PFSK-1 (cell line): ENCODE results near the gene CRB1.

Experiments
- FOXP2 ChIP-seq: optimal IDR thresholded peaks from 2 replicates; pipeline ENCODE3; 2011; ENCODE audit warnings: borderline replicate concordance, control low read depth, inconsistent platforms; ENCODE audit not compliant: insufficient read depth; ENCODE audit errors: extremely low read length, extremely low read depth
- POLR2AphosphoS5 ChIP-seq: IDR thresholded peaks from 2 replicates; pipeline ENCODE4 v1.6.1; 2012; ENCODE audit warnings: low read depth, mild to moderate bottlenecking, control low read depth, low read length, moderate library complexity
- SIN3A ChIP-seq: IDR thresholded peaks from 2 replicates; pipeline ENCODE4 v1.6.1; 2012; ENCODE audit warnings: mild to moderate bottlenecking, low read length, moderate library complexity, borderline replicate concordance; ENCODE audit not compliant: insufficient read depth
- TAF1 ChIP-seq: IDR thresholded peaks from 2 replicates; pipeline ENCODE4 v1.6.1; 2012; ENCODE audit warnings: low read length, control low read depth, borderline replicate concordance; ENCODE audit not compliant: insufficient read depth
- TF ChIP-seq, protein P1 (sequence below), 2 experiments: IDR thresholded peaks; 2 replicates each; pipeline versions ENCODE4 v1.6.1 to v1.8.0; 2011 to 2012; ENCODE audit warnings: low read depth in 2 of 2, low read length in 2 of 2, control low read depth in 1 of 2, inconsistent platforms in 1 of 2, mild to moderate bottlenecking in 1 of 2, moderate library complexity in 1 of 2; ENCODE audit not compliant: insufficient read depth in 1 of 2

The CRB1 gene

DNA sequence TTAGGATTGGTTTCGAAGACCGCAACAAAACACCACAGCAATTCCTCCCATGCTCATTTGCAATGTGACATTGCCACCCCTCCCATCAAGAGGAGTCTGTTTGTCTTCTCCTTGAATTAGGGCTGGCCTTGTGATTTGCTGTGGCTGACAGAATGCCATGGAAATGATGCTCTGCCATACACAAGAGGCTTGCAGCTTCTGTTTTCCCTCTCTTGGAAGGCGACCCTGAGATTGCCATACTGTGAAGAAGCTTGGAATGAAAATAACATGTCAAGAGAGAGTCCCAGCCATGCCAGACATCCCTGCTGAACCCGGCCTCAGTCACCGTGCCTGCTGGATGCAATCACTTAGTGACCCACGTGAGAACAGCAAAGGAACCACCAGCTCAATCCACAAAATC is 212.4 kb downstream of the CRB1 start:
- TF ChIP-seq, protein P1, sequence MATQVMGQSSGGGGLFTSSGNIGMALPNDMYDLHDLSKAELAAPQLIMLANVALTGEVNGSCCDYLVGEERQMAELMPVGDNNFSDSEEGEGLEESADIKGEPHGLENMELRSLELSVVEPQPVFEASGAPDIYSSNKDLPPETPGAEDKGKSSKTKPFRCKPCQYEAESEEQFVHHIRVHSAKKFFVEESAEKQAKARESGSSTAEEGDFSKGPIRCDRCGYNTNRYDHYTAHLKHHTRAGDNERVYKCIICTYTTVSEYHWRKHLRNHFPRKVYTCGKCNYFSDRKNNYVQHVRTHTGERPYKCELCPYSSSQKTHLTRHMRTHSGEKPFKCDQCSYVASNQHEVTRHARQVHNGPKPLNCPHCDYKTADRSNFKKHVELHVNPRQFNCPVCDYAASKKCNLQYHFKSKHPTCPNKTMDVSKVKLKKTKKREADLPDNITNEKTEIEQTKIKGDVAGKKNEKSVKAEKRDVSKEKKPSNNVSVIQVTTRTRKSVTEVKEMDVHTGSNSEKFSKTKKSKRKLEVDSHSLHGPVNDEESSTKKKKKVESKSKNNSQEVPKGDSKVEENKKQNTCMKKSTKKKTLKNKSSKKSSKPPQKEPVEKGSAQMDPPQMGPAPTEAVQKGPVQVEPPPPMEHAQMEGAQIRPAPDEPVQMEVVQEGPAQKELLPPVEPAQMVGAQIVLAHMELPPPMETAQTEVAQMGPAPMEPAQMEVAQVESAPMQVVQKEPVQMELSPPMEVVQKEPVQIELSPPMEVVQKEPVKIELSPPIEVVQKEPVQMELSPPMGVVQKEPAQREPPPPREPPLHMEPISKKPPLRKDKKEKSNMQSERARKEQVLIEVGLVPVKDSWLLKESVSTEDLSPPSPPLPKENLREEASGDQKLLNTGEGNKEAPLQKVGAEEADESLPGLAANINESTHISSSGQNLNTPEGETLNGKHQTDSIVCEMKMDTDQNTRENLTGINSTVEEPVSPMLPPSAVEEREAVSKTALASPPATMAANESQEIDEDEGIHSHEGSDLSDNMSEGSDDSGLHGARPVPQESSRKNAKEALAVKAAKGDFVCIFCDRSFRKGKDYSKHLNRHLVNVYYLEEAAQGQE (IDR thresholded peaks at IDR 0.05; ENCODE audit: insufficient read depth in 1 of 2, low read depth in 2 of 2, low read length in 2 of 2) = no peak
- TF ChIP-seq TAF1 = no peak
- TF ChIP-seq SIN3A = no peak

DNA sequence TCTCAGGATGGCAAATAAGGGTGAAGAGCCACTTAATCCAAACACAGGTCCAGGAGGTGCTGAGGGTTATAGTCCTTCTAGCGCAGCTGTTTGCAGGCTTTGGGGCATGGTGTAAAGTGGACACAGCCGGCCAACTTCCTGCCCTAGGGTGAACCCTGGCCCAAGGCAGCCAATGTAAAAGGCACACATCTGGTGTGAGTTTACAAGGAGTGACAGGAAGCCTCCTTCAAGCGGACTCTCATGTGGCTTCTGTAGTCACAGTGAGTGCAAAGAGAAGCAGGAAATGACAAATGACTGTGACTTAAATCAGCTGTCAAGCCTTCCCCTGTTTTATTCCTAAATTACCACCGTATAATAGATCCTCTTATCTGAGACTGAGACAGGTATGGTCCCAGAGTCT is 213.0 kb downstream of the CRB1 start:
- TF ChIP-seq SIN3A (no peak), TAF1 (peak; percentile 54; the same call in 1 of the 2 replicates), POLR2AphosphoS5 (peak; percentile 61), FOXP2 (peak; percentile 75)
- TF ChIP-seq, protein P1 (IDR thresholded peaks at IDR 0.05; ENCODE audit: insufficient read depth in 1 of 2, low read depth in 2 of 2, low read length in 2 of 2) = peak in 1 of 2 experiments; percentile 64; a peak in 2 of 4 replicates

DNA sequence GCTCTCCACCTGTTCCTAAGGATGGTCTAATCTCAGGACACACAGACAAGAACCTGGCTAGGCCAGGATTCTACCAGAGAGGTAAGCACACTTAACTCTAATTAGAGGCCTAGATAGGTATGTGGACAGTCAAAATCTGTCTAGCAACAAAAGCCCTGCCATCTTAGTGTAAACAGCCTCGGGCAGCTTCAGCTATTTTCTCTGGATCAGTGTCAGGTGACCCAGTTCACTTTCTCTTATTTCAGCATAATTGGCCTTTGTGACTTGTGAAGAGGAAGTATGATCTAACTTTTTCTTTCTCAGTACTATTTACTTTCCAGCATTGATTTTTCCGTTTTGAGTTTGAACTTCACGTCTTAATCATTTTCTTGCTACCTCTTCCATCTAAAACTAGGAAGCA is 217.7 kb downstream of the CRB1 start:
- TF ChIP-seq SIN3A (no peak), FOXP2 (no peak), TAF1 (no peak), POLR2AphosphoS5 (no peak)
- TF ChIP-seq, protein P1 (IDR thresholded peaks at IDR 0.05; ENCODE audit: insufficient read depth in 1 of 2, low read depth in 2 of 2, low read length in 2 of 2) = no peak

DNA sequence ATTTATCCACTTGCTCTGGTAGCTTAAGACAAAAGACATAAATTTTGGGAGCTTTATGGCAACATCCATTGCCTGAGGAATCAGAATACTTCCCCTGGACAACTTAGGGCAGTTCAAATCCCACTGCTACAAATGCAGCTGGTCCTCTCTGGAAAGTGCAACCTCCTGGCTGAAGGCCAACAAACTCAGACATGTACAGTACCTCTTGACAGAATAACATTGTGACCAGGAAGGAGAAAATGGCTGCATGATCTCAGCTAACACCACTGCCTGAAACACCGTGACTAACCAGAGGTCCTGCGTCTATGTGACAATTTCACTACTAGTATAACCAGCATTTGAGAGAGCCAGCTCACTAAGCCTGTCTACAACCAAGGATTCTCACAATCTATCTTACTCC is 218.9 kb downstream of the CRB1 start:
- TF ChIP-seq, protein P1 (IDR thresholded peaks at IDR 0.05; ENCODE audit: insufficient read depth in 1 of 2, low read depth in 2 of 2, low read length in 2 of 2) = no peak
- TF ChIP-seq TAF1 (no peak), POLR2AphosphoS5 (no peak), FOXP2 (no peak), SIN3A (no peak)

DNA sequence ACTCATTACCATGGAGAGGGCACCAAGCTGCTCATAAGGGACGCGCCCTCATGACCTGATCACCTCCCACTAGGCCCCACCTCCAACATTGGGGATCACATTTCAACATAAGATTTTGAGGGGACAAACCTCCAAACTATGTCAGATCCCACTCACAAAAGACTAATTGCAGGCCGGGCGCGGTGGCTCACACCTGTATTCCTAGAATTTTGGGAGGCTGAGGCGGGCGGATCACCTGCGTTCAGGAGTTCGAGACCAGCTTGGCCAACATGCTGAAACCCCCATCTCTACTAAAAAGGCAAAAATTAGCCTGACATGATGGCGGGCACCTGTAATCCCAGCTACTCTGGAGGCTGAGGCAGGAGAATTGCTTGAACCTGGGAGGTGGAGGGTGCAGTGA is 228.7 kb downstream of the CRB1 start:
- TF ChIP-seq POLR2AphosphoS5 = no peak
- no peak for TF ChIP-seq SIN3A
- TF ChIP-seq TAF1 = no peak
- TF ChIP-seq FOXP2 = no peak
- TF ChIP-seq, protein P1 (IDR thresholded peaks at IDR 0.05; ENCODE audit: insufficient read depth in 1 of 2, low read depth in 2 of 2, low read length in 2 of 2) = no peak
